ENCODE results near the gene MRPS18A. TPM values are rescaled to one million over a fixed set of nuclear protein-coding genes. Genes with fewer than 3 reads are reported as not detected.

Gene MRPS18A
- total and polyA plus RNA-seq, 4 donors = 36.4 to 48.4 (median 38.5) TPM

GRCh38 chr6:43629104-43629504 is 58.5 kb downstream of the MRPS18A start, which contains the start of gene GTPBP2:
TSS of gene GTPBP2 (minus strand) at chr6:43629264. CDS start at chr6:43629162, 102 bp downstream.
- peak within 1 kb of the TSS; percentile 96 to 99 for H3K27ac ChIP-seq (ENCODE audit: low read depth in 1 of 2, low read length in 1 of 2)
- no peaks in the 10 kb centered on the region for H3K27me3 ChIP-seq (ENCODE audit: control insufficient read depth in 3 of 3, insufficient read depth in 3 of 3, low read length in 2 of 3)
- H3K36me3 ChIP-seq (ENCODE audit: control insufficient read depth in 4 of 4, insufficient read depth in 4 of 4, low read length in 4 of 4) = peaks cover 6 to 24% (median 18%) of the 10 kb centered on the region in 4 donors
- DNase-seq (peak; percentile 99 to 100 (median 100)), ATAC-seq (ENCODE audit: insufficient read depth, low FRiP score) (peak; percentile 91)
- no peak for TF ChIP-seq CTCF (IDR thresholded peaks at IDR 0.05; ENCODE audit: control extremely low read depth, extremely low read depth)
- H3K4me3 ChIP-seq = peak within 1 kb of the TSS; percentile 59
- H3K9me3 ChIP-seq (ENCODE audit: control insufficient read depth in 4 of 4, insufficient read depth in 3 of 4, low read length in 3 of 4) = no peaks in the 10 kb centered on the region
- peak within 1 kb of the TSS; percentile 78 to 97 for H3K9ac ChIP-seq (ENCODE audit: insufficient read depth in 1 of 2, low read length in 2 of 2)
- 1% methylated on average over 43 to 46 of the region's 46 CpGs for WGBS, 2 donors
- H3K4me1 ChIP-seq (ENCODE audit: control insufficient read depth in 5 of 5, insufficient read depth in 5 of 5, low read length in 5 of 5) = peaks cover 3 to 25% (median 8%) of the 10 kb centered on the region in 5 donors

GRCh38 chr6:43628393-43629103 is 59.0 kb downstream of the MRPS18A start:
- TF ChIP-seq CTCF (IDR thresholded peaks at IDR 0.05; ENCODE audit: control extremely low read depth, extremely low read depth) = no peak
- peaks cover 3 to 25% (median 8%) of the 10 kb centered on the region in 5 donors for H3K4me1 ChIP-seq (ENCODE audit: control insufficient read depth in 5 of 5, insufficient read depth in 5 of 5, low read length in 5 of 5)
- H3K9me3 ChIP-seq (ENCODE audit: control insufficient read depth in 4 of 4, insufficient read depth in 3 of 4, low read length in 3 of 4) = no peaks in the 10 kb centered on the region
- DNase-seq (peak; percentile 68 to 74 (median 70)), ATAC-seq (ENCODE audit: insufficient read depth, low FRiP score) (no peak)
- 2 to 6% methylated on average over 25 of the region's 25 CpGs for WGBS, 2 donors
- H3K36me3 ChIP-seq (ENCODE audit: control insufficient read depth in 4 of 4, insufficient read depth in 4 of 4, low read length in 4 of 4) = peaks cover 11 to 25% (median 22%) of the 10 kb centered on the region in 4 donors
- H3K9ac ChIP-seq (ENCODE audit: insufficient read depth in 1 of 2, low read length in 2 of 2) = peak overlapping the region; percentile 41 to 97
- no peaks in the 10 kb centered on the region for H3K27me3 ChIP-seq (ENCODE audit: control insufficient read depth in 3 of 3, insufficient read depth in 3 of 3, low read length in 2 of 3)
- H3K4me3 ChIP-seq = peak overlapping the region; percentile 59
- H3K27ac ChIP-seq (ENCODE audit: low read depth in 1 of 2, low read length in 1 of 2) = peak overlapping the region; percentile 79 to 99

GRCh38 chr6:43627008-43627825 is 60.4 kb downstream of the MRPS18A start:
- no peak overlapping the region for H3K4me3 ChIP-seq
- H3K36me3 ChIP-seq (ENCODE audit: control insufficient read depth in 4 of 4, insufficient read depth in 4 of 4, low read length in 4 of 4) = peaks cover 14 to 32% (median 30%) of the 10 kb centered on the region in 4 donors
- WGBS, 2 donors = 45 to 59% methylated on average over 5 of the region's 5 CpGs
- ATAC-seq (ENCODE audit: insufficient read depth, low FRiP score) (no peak), DNase-seq (peak; percentile 77 to 85 (median 78))
- H3K4me1 ChIP-seq (ENCODE audit: control insufficient read depth in 5 of 5, insufficient read depth in 5 of 5, low read length in 5 of 5) = peaks cover 3 to 25% (median 8%) of the 10 kb centered on the region in 5 donors
- no peaks in the 10 kb centered on the region for H3K9me3 ChIP-seq (ENCODE audit: control insufficient read depth in 4 of 4, insufficient read depth in 3 of 4, low read length in 3 of 4)
- TF ChIP-seq CTCF (IDR thresholded peaks at IDR 0.05; ENCODE audit: control extremely low read depth, extremely low read depth) = no peak
- no peaks in the 10 kb centered on the region for H3K27me3 ChIP-seq (ENCODE audit: control insufficient read depth in 3 of 3, insufficient read depth in 3 of 3, low read length in 2 of 3)
- peak overlapping the region in 1 of 2 donors; percentile 27 for H3K9ac ChIP-seq (ENCODE audit: insufficient read depth in 1 of 2, low read length in 2 of 2)
- peak overlapping the region; percentile 59 to 78 for H3K27ac ChIP-seq (ENCODE audit: low read depth in 1 of 2, low read length in 1 of 2)
